Measurements from ENCODE around the gene VPS25. TPM values are rescaled to one million over a fixed set of nuclear protein-coding genes. Genes with fewer than 3 reads are reported as not detected.

Gene VPS25
- total and polyA plus RNA-seq, 9 of the 15 experiments (the other 6 are each of a cell fraction or from before 2014, with no cell fraction given): 123 to 352 (median 180) TPM

DNA sequence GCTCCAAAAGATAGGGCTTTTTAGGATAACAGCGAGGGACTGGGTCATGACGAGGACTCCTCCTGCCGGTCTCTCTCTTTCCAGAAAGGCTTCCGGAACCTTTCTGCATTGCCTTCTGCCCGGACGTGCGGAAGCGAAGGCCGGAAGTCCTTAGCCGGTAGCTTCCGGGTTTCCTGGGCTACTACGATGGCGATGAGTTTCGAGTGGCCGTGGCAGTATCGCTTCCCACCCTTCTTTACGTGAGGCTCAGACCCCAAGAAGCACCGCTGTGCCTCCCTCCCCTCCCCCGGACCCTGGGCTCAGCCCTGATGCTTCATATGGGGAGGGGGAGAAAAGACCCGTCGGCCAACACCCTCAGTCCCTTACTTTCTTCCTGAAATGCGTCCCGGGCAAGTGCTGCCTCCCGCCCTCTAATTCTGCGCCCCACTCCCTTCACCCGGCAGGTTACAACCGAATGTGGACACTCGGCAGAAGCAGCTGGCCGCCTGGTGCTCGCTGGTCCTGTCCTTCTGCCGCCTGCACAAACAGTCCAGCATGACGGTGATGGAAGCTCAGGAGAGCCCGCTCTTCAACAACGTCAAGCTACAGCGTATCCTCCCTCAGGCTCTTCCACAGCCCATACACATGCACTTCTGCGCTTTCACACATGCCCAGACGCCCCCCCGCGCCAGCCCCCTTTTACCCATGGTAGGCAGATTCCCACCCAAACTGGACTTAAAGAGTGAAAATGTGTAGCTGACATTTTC is at the start of gene VPS25 (continued):
- TF ChIP-seq IRF1 (CRISPR knock-in tag; IDR thresholded peaks at IDR 0.05; ENCODE audit: borderline replicate concordance) (no peak), PRMT5 (CRISPR knock-in tag; IDR thresholded peaks at IDR 0.05) (no peak), DMBX1 (CRISPR knock-in tag; IDR thresholded peaks at IDR 0.05; ENCODE audit: borderline replicate concordance) (peak; percentile 46; the same call in 1 of the 2 replicates), HCFC1 (IDR thresholded peaks at IDR 0.05; ENCODE audit: low read depth, low read length) (peak; percentile 85), ZNF57 (CRISPR knock-in tag; IDR thresholded peaks at IDR 0.05) (no peak), SP2 (IDR thresholded peaks at IDR 0.05; ENCODE audit: extremely low read depth, low read depth, low read length, poor library complexity, severe bottlenecking) (no peak), FOXA3 (CRISPR knock-in tag; conservative IDR thresholded peaks at IDR 0.05 in 1 of 2, IDR thresholded peaks at IDR 0.05 in 1 of 2) (no peak), JUN (IDR thresholded peaks at IDR 0.05; ENCODE audit: borderline replicate concordance, low read depth, low read length) (no peak), JUN (CRISPR knock-in tag; IDR thresholded peaks at IDR 0.05; ENCODE audit: borderline replicate concordance) (no peak), TRIM24 (IDR thresholded peaks at IDR 0.05) (peak in 1 of 2 experiments; percentile 99; a peak in 2 of 4 replicates), CEBPG (CRISPR knock-in tag; IDR thresholded peaks at IDR 0.05) (no peak), CEBPG (tag; conservative IDR thresholded peaks at IDR 0.05 in 1 of 2, IDR thresholded peaks at IDR 0.05 in 1 of 2) (no peak), ZEB2 (IDR thresholded peaks at IDR 0.05) (peak; percentile 96), ETS2 (tag; IDR thresholded peaks at IDR 0.05; ENCODE audit: borderline replicate concordance, poor library complexity, severe bottlenecking) (no peak), SUPT5H (IDR thresholded peaks at IDR 0.05) (peak; percentile 93), NR2F6 (CRISPR knock-in tag; IDR thresholded peaks at IDR 0.05) (no peak), ARID2 (IDR thresholded peaks at IDR 0.05) (no peak), HDGF (IDR thresholded peaks at IDR 0.05) (no peak), ZNF311 (CRISPR knock-in tag; IDR thresholded peaks at IDR 0.05) (no peak), YY1 (IDR thresholded peaks at IDR 0.05; ENCODE audit: borderline replicate concordance in 1 of 3, control insufficient read depth in 1 of 3, extremely low read depth in 1 of 3, insufficient read depth in 3 of 3, insufficient read length in 1 of 3, insufficient replicate concordance in 2 of 3, low read depth in 1 of 3, low read length in 2 of 3) (peak in 2 of 3 experiments; percentile 77 to 87), MTA3 (IDR thresholded peaks at IDR 0.05; ENCODE audit: borderline replicate concordance) (peak; percentile 91), FUS (optimal IDR thresholded peaks at IDR 0.05; ENCODE audit: low read depth, low read length) (no peak), ZNF551 (CRISPR knock-in tag; IDR thresholded peaks at IDR 0.05) (no peak), COPS2 (conservative IDR thresholded peaks at IDR 0.05) (no peak), MAZ (CRISPR knock-in tag; conservative IDR thresholded peaks at IDR 0.05 in 1 of 2, IDR thresholded peaks at IDR 0.05 in 1 of 2) (peak; percentile 62 to 83)
- TF ChIP-seq, protein P1, sequence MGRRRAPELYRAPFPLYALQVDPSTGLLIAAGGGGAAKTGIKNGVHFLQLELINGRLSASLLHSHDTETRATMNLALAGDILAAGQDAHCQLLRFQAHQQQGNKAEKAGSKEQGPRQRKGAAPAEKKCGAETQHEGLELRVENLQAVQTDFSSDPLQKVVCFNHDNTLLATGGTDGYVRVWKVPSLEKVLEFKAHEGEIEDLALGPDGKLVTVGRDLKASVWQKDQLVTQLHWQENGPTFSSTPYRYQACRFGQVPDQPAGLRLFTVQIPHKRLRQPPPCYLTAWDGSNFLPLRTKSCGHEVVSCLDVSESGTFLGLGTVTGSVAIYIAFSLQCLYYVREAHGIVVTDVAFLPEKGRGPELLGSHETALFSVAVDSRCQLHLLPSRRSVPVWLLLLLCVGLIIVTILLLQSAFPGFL (CRISPR knock-in tag; IDR thresholded peaks at IDR 0.05): no peak
